ENCODE results near the gene GRIK4. TPM values are rescaled to one million over a fixed set of nuclear protein-coding genes. Genes with fewer than 3 reads are reported as not detected.

The GRIK4 gene
- total and polyA plus RNA-seq, 4 donors: 0.05 to 0.25 (median 0.06) TPM; not detected in 1

GRCh38 chr11:120994091-120994859, 482.7 kb downstream of the GRIK4 start:
- 57% methylated on average over 1 of the region's 1 CpG for WGBS
- Histone ChIP-seq H3K4me1 (ENCODE audit: control insufficient read depth in 4 of 4, insufficient read depth in 4 of 4, low read length in 3 of 4) (no peaks in the 10 kb centered on the region), H3K27me3 (ENCODE audit: control insufficient read depth in 4 of 4, insufficient read depth in 4 of 4, low read length in 3 of 4) (no peaks in the 10 kb centered on the region), H3K27ac (ENCODE audit: low read depth in 1 of 2, low read length in 2 of 2) (no peak overlapping the region), H3K9ac (ENCODE audit: low read depth in 1 of 2, low read length in 2 of 2) (no peak overlapping the region), H3K4me3 (ENCODE audit: low read depth in 1 of 3, low read length in 3 of 3) (no peak overlapping the region), H3K36me3 (ENCODE audit: control insufficient read depth in 4 of 4, insufficient read depth in 3 of 4, low read depth in 1 of 4, low read length in 3 of 4) (no peaks in the 10 kb centered on the region), H3K9me3 (ENCODE audit: control insufficient read depth in 4 of 4, low read length in 3 of 4) (no peaks in the 10 kb centered on the region)
- DNase-seq (ENCODE audit: low spot score): no peak
- TF ChIP-seq ATF3 (IDR thresholded peaks at IDR 0.05) (peak; percentile 17), GABPA (IDR thresholded peaks at IDR 0.05 in 1 of 2, conservative IDR thresholded peaks at IDR 0.05 in 1 of 2) (no peak), HNF4A (conservative IDR thresholded peaks at IDR 0.05) (peak; percentile 14 to 27), EGR1 (IDR thresholded peaks at IDR 0.05; ENCODE audit: low read depth in 2 of 2) (no peak)

- no peaks in the 10 kb centered on the region for H3K9me3 ChIP-seq (ENCODE audit: control insufficient read depth in 4 of 4, low read length in 3 of 4)
- H3K27me3 ChIP-seq (ENCODE audit: control insufficient read depth in 4 of 4, insufficient read depth in 4 of 4, low read length in 3 of 4): no peaks in the 10 kb centered on the region
- H3K27ac ChIP-seq (ENCODE audit: low read depth in 1 of 2, low read length in 2 of 2): no peak overlapping the region
- WGBS: 93% methylated on average over 2 of the region's 2 CpGs
- H3K36me3 ChIP-seq (ENCODE audit: control insufficient read depth in 4 of 4, insufficient read depth in 3 of 4, low read depth in 1 of 4, low read length in 3 of 4): no peaks in the 10 kb centered on the region
- no peak for DNase-seq (ENCODE audit: low spot score)
- no peak for TF ChIP-seq ATF3 (IDR thresholded peaks at IDR 0.05)
- TF ChIP-seq FOXA2 (IDR thresholded peaks at IDR 0.05): no peak
- TF ChIP-seq YY1 (IDR thresholded peaks at IDR 0.05): no peak
- no peak for TF ChIP-seq ZBTB33 (IDR thresholded peaks at IDR 0.05)
- no peak for TF ChIP-seq HNF4G (IDR thresholded peaks at IDR 0.05)
- TF ChIP-seq JUND (IDR thresholded peaks at IDR 0.05): no peak
- TF ChIP-seq NR2F2 (IDR thresholded peaks at IDR 0.05): no peak
- H3K4me1 ChIP-seq (ENCODE audit: control insufficient read depth in 4 of 4, insufficient read depth in 4 of 4, low read length in 3 of 4): no peaks in the 10 kb centered on the region
- H3K4me3 ChIP-seq (ENCODE audit: low read depth in 1 of 3, low read length in 3 of 3): no peak overlapping the region
- no peak overlapping the region for H3K9ac ChIP-seq (ENCODE audit: low read depth in 1 of 2, low read length in 2 of 2)
Observed at GRCh38 chr11:120995184-120995583, 483.6 kb downstream of the GRIK4 start.

GRCh38 chr11:120996973-120997372, 485.4 kb downstream of the GRIK4 start:
- H3K27me3 ChIP-seq (ENCODE audit: control insufficient read depth in 4 of 4, insufficient read depth in 4 of 4, low read length in 3 of 4): no peaks in the 10 kb centered on the region
- no peak overlapping the region for H3K4me3 ChIP-seq (ENCODE audit: low read depth in 1 of 3, low read length in 3 of 3)
- H3K9ac ChIP-seq (ENCODE audit: low read depth in 1 of 2, low read length in 2 of 2): no peak overlapping the region
- H3K36me3 ChIP-seq (ENCODE audit: control insufficient read depth in 4 of 4, insufficient read depth in 3 of 4, low read depth in 1 of 4, low read length in 3 of 4): no peaks in the 10 kb centered on the region
- H3K9me3 ChIP-seq (ENCODE audit: control insufficient read depth in 4 of 4, low read length in 3 of 4): no peaks in the 10 kb centered on the region
- DNase-seq (ENCODE audit: low spot score): no peak
- H3K4me1 ChIP-seq (ENCODE audit: control insufficient read depth in 4 of 4, insufficient read depth in 4 of 4, low read length in 3 of 4): no peaks in the 10 kb centered on the region
- no peak overlapping the region for H3K27ac ChIP-seq (ENCODE audit: low read depth in 1 of 2, low read length in 2 of 2)
- 90% methylated on average over 5 of the region's 5 CpGs for WGBS
- TF ChIP-seq YY1 (IDR thresholded peaks at IDR 0.05) (no peak), NR2F2 (IDR thresholded peaks at IDR 0.05) (no peak), ATF3 (IDR thresholded peaks at IDR 0.05) (no peak), HNF4A (conservative IDR thresholded peaks at IDR 0.05) (no peak), SP1 (IDR thresholded peaks at IDR 0.05) (no peak), FOXA2 (IDR thresholded peaks at IDR 0.05) (no peak), RXRA (IDR thresholded peaks at IDR 0.05) (no peak), REST (IDR thresholded peaks at IDR 0.05) (no peak), FOXA1 (IDR thresholded peaks at IDR 0.05) (no peak), TAF1 (conservative IDR thresholded peaks at IDR 0.05) (no peak), GABPA (IDR thresholded peaks at IDR 0.05 in 1 of 2, conservative IDR thresholded peaks at IDR 0.05 in 1 of 2) (no peak), MAX (IDR thresholded peaks at IDR 0.05) (no peak), CTCF (IDR thresholded peaks at IDR 0.05; ENCODE audit: low read depth, low read length, missing input control) (no peak), JUND (IDR thresholded peaks at IDR 0.05) (no peak), RAD21 (IDR thresholded peaks at IDR 0.05) (no peak), EGR1 (IDR thresholded peaks at IDR 0.05; ENCODE audit: low read depth in 2 of 2) (no peak), HNF4G (IDR thresholded peaks at IDR 0.05) (no peak)

Measured in liver (tissue), 9 donors.